ENCODE data around the gene ABTB2. TPM values are rescaled to one million over a fixed set of nuclear protein-coding genes. Genes with fewer than 3 reads are reported as not detected.

ABTB2 gene
- polyA plus RNA-seq, 2 of the 4 experiments (the other 2 are of a cell fraction): 8.9 to 15.4 TPM

- POLR2A ChIA-PET: no interaction called here
- Histone ChIP-seq H3K4me2 (no peak overlapping the region), H3K9me3 (no peaks in the 10 kb centered on the region), H3K27ac (no peak overlapping the region), H3K4me1 (peaks cover 89% of the 10 kb centered on the region), H3K4me3 (no peak overlapping the region)
- 85% methylated on average over 2 of the region's 2 CpGs for WGBS (ENCODE audit: missing lambda C conversion rate)
- DNase-seq (ENCODE audit: low read depth in 1 of 2, low spot score in 1 of 2): no peak
- ATAC-seq: no peak
- no peak for FAIRE-seq
- CTCF ChIA-PET: interaction anchor here (1.7 to 2.2 kb wide), 2 partner anchors 13 to 161 kb away, joined by 7 read pairs; no protein-coding TSS in a partner anchor
- TF ChIP-seq ZSCAN20 (CRISPR knock-in tag; IDR thresholded peaks at IDR 0.05) (no peak), RARB (CRISPR knock-in tag; IDR thresholded peaks at IDR 0.05) (no peak), CBX2 (IDR thresholded peaks at IDR 0.05; ENCODE audit: borderline replicate concordance, low read depth) (no peak), MAX (IDR thresholded peaks at IDR 0.05) (no peak), HMGXB4 (CRISPR knock-in tag; IDR thresholded peaks at IDR 0.05; ENCODE audit: borderline replicate concordance) (no peak), POLR2A (IDR thresholded peaks at IDR 0.05; ENCODE audit: low read length) (no peak), EHF (CRISPR knock-in tag; IDR thresholded peaks at IDR 0.05) (no peak), POLR2AphosphoS2 (conservative IDR thresholded peaks at IDR 0.05; ENCODE audit: low read length) (no peak), HOXA7 (CRISPR knock-in tag; IDR thresholded peaks at IDR 0.05) (no peak), SREBF2 (IDR thresholded peaks at IDR 0.05) (no peak), USF2 (IDR thresholded peaks at IDR 0.05) (no peak), RAD21 (conservative IDR thresholded peaks at IDR 0.05 in 1 of 2, IDR thresholded peaks at IDR 0.05 in 1 of 2) (no peak)
Measured at GRCh38 chr11:34335331-34335730, 22.5 kb downstream of the ABTB2 start.

- TF ChIP-seq EP300 (IDR thresholded peaks at IDR 0.05): no peak
- no peak for TF ChIP-seq CHD2 (IDR thresholded peaks at IDR 0.05; ENCODE audit: low read length, partially characterized antibody)
- no peak for TF ChIP-seq GATA3 (IDR thresholded peaks at IDR 0.05; ENCODE audit: borderline replicate concordance)
- no peak for TF ChIP-seq NPAS2 (CRISPR knock-in tag; IDR thresholded peaks at IDR 0.05; ENCODE audit: borderline replicate concordance)
- TF ChIP-seq CHD4 (IDR thresholded peaks at IDR 0.05; ENCODE audit: borderline replicate concordance): no peak
- TF ChIP-seq HOXA7 (CRISPR knock-in tag; IDR thresholded peaks at IDR 0.05): no peak
- TF ChIP-seq HEYL (CRISPR knock-in tag; IDR thresholded peaks at IDR 0.05): no peak
- TF ChIP-seq ESRRA (IDR thresholded peaks at IDR 0.05; ENCODE audit: borderline replicate concordance, low read length): no peak
- TF ChIP-seq POLR2A (IDR thresholded peaks at IDR 0.05; ENCODE audit: low read length): no peak
- no peaks in the 10 kb centered on the region for H3K9me3 ChIP-seq
- ChIA-PET POLR2A (interaction anchor here (1.0 kb wide), 1 partner anchor 24 kb away, joined by 3 read pairs; the partner anchor contains the start of gene ABTB2), CTCF (interaction anchor here (1.8 kb wide), 1 partner anchor 160 kb away, joined by 8 read pairs; no protein-coding TSS in a partner anchor)
- peaks cover 89% of the 10 kb centered on the region for H3K4me1 ChIP-seq
- H3K27ac ChIP-seq: no peak overlapping the region
- no peak for ATAC-seq
- 68% methylated on average over 3 of the region's 3 CpGs for whole genome bisulfite sequencing (ENCODE audit: missing lambda C conversion rate)
- H3K4me3 ChIP-seq: no peak overlapping the region
- no peak for FAIRE-seq
- DNase-seq (ENCODE audit: low read depth in 1 of 2, low spot score in 1 of 2): no peak
- no peak overlapping the region for H3K4me2 ChIP-seq
Measured at GRCh38 chr11:34333787-34334186, 24.0 kb downstream of the ABTB2 start.

- CTCF ChIA-PET: interaction anchor here (0.6 to 1.4 kb wide), 6 partner anchors 12 to 158 kb away, joined by 3 read pairs; no protein-coding TSS in a partner anchor
- Histone ChIP-seq H3K27ac (peak overlapping the region; percentile 25 to 68; a peak in 4 of 6 replicates), H3K4me3 (no peak overlapping the region), H3K9me3 (no peaks in the 10 kb centered on the region), H3K4me2 (peak overlapping the region; percentile 76), H3K4me1 (peaks cover 86% of the 10 kb centered on the region)
- ATAC-seq (peak in 1 of 2 experiments; percentile 27; a peak in 3 of 6 replicates), FAIRE-seq (no peak), DNase-seq (ENCODE audit: low read depth in 1 of 2, low spot score in 1 of 2) (no peak)
- TF ChIP-seq REST (IDR thresholded peaks at IDR 0.05): peak; percentile 58; the same call in 1 of the 2 replicates
- TF ChIP-seq CEBPB (IDR thresholded peaks at IDR 0.05): no peak
- TF ChIP-seq TFCP2L1 (CRISPR knock-in tag; IDR thresholded peaks at IDR 0.05): no peak
- TF ChIP-seq NR3C1 (IDR thresholded peaks at IDR 0.05): no peak
- TF ChIP-seq JUNB (IDR thresholded peaks at IDR 0.05): no peak
- POLR2A ChIA-PET: no interaction called here
- WGBS (ENCODE audit: missing lambda C conversion rate): 26% methylated on average over 3 of the region's 3 CpGs
Measured at GRCh38 chr11:34332524-34332923, 25.3 kb downstream of the ABTB2 start.

Data from A549 (cell line).